OCI-LY1 (cell line): ENCODE measurements around the gene PCGF5.

Source experiments
- H2AFZ ChIP-seq: fragments of 200-600 bp; sonication (generic), shearing (Covaris generic); 2 replicates; pipeline ENCODE4 v1.6.0; 2014; ENCODE audit warnings: antibody characterized with exemption, mild to moderate bottlenecking, low read length
- H3F3A ChIP-seq: fragments of 200-600 bp; sonication (generic), shearing (Covaris generic); 2 replicates; pipeline ENCODE4 v1.6.0; 2014; ENCODE audit warnings: mild to moderate bottlenecking, antibody characterized with exemption, low read length, moderate library complexity; ENCODE audit not compliant: insufficient read depth
- H3K27ac ChIP-seq: fragments of 200-600 bp; sonication (generic); 2 replicates; pipeline ENCODE4 v1.5.1; 2014; ENCODE audit warnings: low read length, mixed run types, mild to moderate bottlenecking, low read depth; ENCODE audit not compliant: poor library complexity, severe bottlenecking
- H3K27me3 ChIP-seq: fragments of 200-600 bp; sonication (generic); 2 replicates; pipeline ENCODE4 v1.6.0; 2014; ENCODE audit warnings: antibody characterized with exemption, mild to moderate bottlenecking, low read length, moderate library complexity; ENCODE audit not compliant: insufficient read depth
- H3K36me3 ChIP-seq: fragments of 200-600 bp; sonication (generic); 2 replicates; pipeline ENCODE4 v1.6.1; 2014; ENCODE audit warnings: mild to moderate bottlenecking, antibody characterized with exemption, low read length, moderate library complexity, mixed read lengths; ENCODE audit not compliant: insufficient read depth
- H3K4me1 ChIP-seq: fragments of 200-600 bp; sonication (generic); 2 replicates; pipeline ENCODE4 v1.5.1; 2014; ENCODE audit warnings: mild to moderate bottlenecking, low read length, moderate library complexity; ENCODE audit not compliant: insufficient read depth, severe bottlenecking
- H3K4me2 ChIP-seq: fragments of 200-600 bp; sonication (generic), shearing (Covaris generic); 2 replicates; pipeline ENCODE4 v1.6.1; 2014; ENCODE audit warnings: low read length
- H3K4me3 ChIP-seq: fragments of 200-600 bp; sonication (generic); 2 replicates; pipeline ENCODE4 v1.5.1; 2014; ENCODE audit warnings: low read length, low read depth, mild to moderate bottlenecking, mixed read lengths; ENCODE audit not compliant: poor library complexity, severe bottlenecking
- H3K79me2 ChIP-seq: fragments of 200-600 bp; shearing (Covaris generic); 2 replicates; pipeline ENCODE4 v1.6.1; 2016; ENCODE audit warnings: mixed run types, low read length, mixed read lengths; ENCODE audit not compliant: insufficient read depth
- H3K9ac ChIP-seq: fragments of 200-600 bp; sonication (generic), shearing (Covaris generic); 2 replicates; pipeline ENCODE4 v1.6.1; 2014; ENCODE audit warnings: mild to moderate bottlenecking, low read length, mixed read lengths
- H3K9me2 ChIP-seq: fragments of 200-600 bp; sonication (generic), shearing (Covaris generic); 2 replicates; pipeline ENCODE4 v1.6.1; 2014; ENCODE audit warnings: low read depth, mild to moderate bottlenecking, low read length, mixed read lengths
- H3K9me3 ChIP-seq: fragments of 200-600 bp; shearing (Covaris generic); 2 replicates; pipeline ENCODE4 v1.6.1; 2014; ENCODE audit warnings: low read length, mixed read lengths
- H4K20me1 ChIP-seq: fragments of 200-600 bp; sonication (generic), shearing (Covaris generic); 2 replicates; pipeline ENCODE4 v1.6.0; 2016; ENCODE audit warnings: mild to moderate bottlenecking, low read length; ENCODE audit not compliant: insufficient read depth
- EZH2 ChIP-seq: fragments of 200-600 bp; sonication (generic), shearing (Covaris generic); IDR thresholded peaks from 2 replicates; pipeline ENCODE4 v1.8.0; 2017; ENCODE audit warnings: borderline replicate concordance, mixed run types, mild to moderate bottlenecking, antibody characterized with exemption, low read length, moderate library complexity, mixed read lengths
- TF ChIP-seq, protein P1 (sequence below): fragments of 200-600 bp; sonication (generic), shearing (Covaris generic); IDR thresholded peaks from 2 replicates; pipeline ENCODE4 v1.5.1; 2017; ENCODE audit warnings: mild to moderate bottlenecking, antibody characterized with exemption, low read length, moderate library complexity, mixed read lengths

The PCGF5 gene

DNA sequence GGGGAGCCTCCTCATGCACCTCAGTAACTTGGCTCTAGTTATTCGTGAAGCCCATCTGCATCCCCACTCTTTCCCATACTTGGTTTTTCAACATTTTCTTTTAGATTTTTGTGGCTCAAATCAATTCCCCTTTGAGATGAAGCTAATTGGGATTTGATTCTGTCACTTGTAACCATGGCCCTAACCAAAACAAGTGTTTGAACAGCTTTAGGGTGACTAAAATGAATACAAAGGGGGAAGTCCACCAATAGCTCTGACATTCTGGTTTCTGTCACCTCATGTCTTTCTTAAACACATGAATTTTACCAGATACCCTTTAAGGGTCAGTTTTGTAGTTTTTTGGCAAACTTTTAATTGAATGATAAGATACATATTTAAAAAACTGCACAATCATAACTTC lies 87.0 kb downstream of the PCGF5 start:
- H3K27me3 ChIP-seq = no peaks in the 10 kb centered on the region
- H2AFZ ChIP-seq = no peak overlapping the region
- H3K4me3 ChIP-seq = no peak overlapping the region
- TF ChIP-seq, protein P1, sequence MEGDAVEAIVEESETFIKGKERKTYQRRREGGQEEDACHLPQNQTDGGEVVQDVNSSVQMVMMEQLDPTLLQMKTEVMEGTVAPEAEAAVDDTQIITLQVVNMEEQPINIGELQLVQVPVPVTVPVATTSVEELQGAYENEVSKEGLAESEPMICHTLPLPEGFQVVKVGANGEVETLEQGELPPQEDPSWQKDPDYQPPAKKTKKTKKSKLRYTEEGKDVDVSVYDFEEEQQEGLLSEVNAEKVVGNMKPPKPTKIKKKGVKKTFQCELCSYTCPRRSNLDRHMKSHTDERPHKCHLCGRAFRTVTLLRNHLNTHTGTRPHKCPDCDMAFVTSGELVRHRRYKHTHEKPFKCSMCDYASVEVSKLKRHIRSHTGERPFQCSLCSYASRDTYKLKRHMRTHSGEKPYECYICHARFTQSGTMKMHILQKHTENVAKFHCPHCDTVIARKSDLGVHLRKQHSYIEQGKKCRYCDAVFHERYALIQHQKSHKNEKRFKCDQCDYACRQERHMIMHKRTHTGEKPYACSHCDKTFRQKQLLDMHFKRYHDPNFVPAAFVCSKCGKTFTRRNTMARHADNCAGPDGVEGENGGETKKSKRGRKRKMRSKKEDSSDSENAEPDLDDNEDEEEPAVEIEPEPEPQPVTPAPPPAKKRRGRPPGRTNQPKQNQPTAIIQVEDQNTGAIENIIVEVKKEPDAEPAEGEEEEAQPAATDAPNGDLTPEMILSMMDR = no peak
- TF ChIP-seq EZH2 = no peak
- no peaks in the 10 kb centered on the region for H3K9me3 ChIP-seq
- H3F3A ChIP-seq = no peaks in the 10 kb centered on the region
- H3K4me2 ChIP-seq = no peak overlapping the region
- H3K9ac ChIP-seq = no peak overlapping the region
- no peaks in the 10 kb centered on the region for H4K20me1 ChIP-seq
- no peaks in the 10 kb centered on the region for H3K36me3 ChIP-seq
- H3K4me1 ChIP-seq = no peaks in the 10 kb centered on the region
- no peaks in the 10 kb centered on the region for H3K9me2 ChIP-seq
- no peaks in the 10 kb centered on the region for H3K79me2 ChIP-seq
- no peak overlapping the region for H3K27ac ChIP-seq

DNA sequence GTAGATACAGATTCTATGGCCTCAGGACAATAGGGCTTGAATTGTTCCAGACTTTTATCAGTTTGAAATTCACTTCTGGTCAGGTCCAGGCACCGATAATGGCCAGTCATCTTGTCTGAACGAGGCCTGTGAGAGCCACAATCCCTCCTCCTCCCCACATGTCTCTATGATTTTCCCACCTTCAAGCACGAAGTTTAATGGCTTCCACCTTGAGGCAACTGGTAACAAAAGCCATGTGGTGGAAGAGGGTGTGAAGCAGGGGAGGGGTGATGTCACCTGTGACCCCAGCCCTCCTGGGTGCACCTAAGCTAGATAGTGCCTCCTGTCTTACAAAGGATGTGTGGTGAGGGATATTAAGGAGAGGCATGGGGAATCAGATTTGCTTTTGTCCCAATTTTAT lies 89.2 kb downstream of the PCGF5 start:
- no peak overlapping the region for H3K9ac ChIP-seq
- H3K27ac ChIP-seq = no peak overlapping the region
- H4K20me1 ChIP-seq = no peaks in the 10 kb centered on the region
- no peaks in the 10 kb centered on the region for H3K36me3 ChIP-seq
- no peak for TF ChIP-seq EZH2
- TF ChIP-seq, protein P1 = no peak
- no peak overlapping the region for H3K4me3 ChIP-seq
- no peak overlapping the region for H2AFZ ChIP-seq
- no peaks in the 10 kb centered on the region for H3K79me2 ChIP-seq
- no peaks in the 10 kb centered on the region for H3F3A ChIP-seq
- no peaks in the 10 kb centered on the region for H3K4me1 ChIP-seq
- no peaks in the 10 kb centered on the region for H3K27me3 ChIP-seq
- H3K9me2 ChIP-seq = no peaks in the 10 kb centered on the region
- H3K9me3 ChIP-seq = no peaks in the 10 kb centered on the region
- H3K4me2 ChIP-seq = no peak overlapping the region

DNA sequence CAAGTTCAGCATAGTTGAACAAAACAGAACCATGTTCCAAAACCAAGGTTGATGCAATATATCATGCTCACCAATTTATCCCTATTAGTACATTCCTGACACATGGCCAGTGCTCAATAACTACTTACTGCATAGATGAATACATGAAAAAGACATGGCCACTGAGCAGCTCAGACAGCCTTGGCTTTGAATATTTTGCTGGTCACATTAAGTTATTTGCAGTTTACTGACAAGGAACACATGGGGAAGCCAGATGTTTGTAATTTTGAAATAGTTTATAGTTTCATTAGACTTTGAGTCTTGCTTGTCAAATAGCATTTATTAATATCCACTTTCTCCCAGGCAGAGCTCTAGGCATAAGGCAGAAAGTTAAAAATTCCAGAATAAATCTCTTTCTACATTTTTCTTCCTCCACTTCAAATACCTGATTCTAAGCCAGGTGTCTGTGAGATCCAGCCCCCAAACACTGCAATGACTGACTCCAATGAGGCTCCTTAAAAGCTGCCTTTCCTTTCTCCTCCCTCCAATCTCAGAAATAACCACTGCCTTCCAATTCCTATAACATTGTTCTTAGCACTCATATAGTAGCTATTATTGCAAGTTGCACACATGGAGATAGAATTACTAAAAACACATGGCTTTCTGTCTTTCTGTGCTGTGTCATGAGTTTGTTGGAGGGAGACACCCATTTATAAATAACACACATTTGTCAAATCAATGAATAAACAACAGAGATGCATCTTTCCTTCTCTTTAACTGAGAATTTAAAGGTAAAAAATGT lies 91.3 kb downstream of the PCGF5 start:
- Histone ChIP-seq H3K9ac (no peak overlapping the region), H3K4me3 (no peak overlapping the region), H3K27ac (no peak overlapping the region), H3K9me3 (no peaks in the 10 kb centered on the region), H2AFZ (no peak overlapping the region), H3K4me2 (no peak overlapping the region), H3K79me2 (no peaks in the 10 kb centered on the region), H3K9me2 (no peaks in the 10 kb centered on the region), H4K20me1 (no peaks in the 10 kb centered on the region), H3K36me3 (no peaks in the 10 kb centered on the region), H3K27me3 (no peaks in the 10 kb centered on the region), H3F3A (no peaks in the 10 kb centered on the region), H3K4me1 (no peaks in the 10 kb centered on the region)
- TF ChIP-seq EZH2 = no peak
- TF ChIP-seq, protein P1 = no peak
